Fibroblast of pulmonary artery (primary cell): ENCODE data around the gene CGRRF1.

Experiments
- DNase-seq: peaks from one replicate; pipeline ENCODE4 v3.0.0-alpha.2; 2010; ENCODE audit warnings: low read depth
- H3K4me3 ChIP-seq: replicated peaks from 2 replicates; pipeline ENCODE4 v1.5.1; 2011; ENCODE audit warnings: low read depth, mild to moderate bottlenecking, control low read depth, low read length, moderate library complexity
- TF ChIP-seq, protein P1 (sequence below): IDR thresholded peaks from 2 replicates; pipeline ENCODE4 v1.5.1; 2011; ENCODE audit warnings: mild to moderate bottlenecking, control low read depth, low read length, inconsistent platforms; ENCODE audit errors: missing control alignments

CGRRF1 gene

DNA sequence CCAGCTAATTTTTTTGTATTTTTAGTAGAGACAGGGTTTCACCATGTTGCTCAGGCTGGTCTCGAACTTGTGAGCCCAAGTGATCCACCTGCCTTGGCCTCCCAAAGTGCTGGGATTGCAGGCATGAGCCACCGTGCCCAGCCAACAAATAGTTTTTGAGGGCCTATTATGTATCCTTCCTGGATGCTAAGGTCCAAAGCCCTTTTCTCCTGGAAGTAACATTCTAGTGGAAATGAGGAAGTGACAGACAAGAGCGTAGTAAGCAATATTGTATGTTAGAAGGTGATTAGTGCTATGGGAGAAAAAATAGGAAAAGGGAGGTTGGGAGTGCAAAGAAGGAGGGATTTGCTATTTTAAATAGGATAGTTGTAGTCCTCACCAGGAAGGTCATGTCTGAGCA, 9.0 kb upstream of the CGRRF1 start:
- H3K4me3 ChIP-seq, result no peak overlapping the region
- TF ChIP-seq, protein P1, sequence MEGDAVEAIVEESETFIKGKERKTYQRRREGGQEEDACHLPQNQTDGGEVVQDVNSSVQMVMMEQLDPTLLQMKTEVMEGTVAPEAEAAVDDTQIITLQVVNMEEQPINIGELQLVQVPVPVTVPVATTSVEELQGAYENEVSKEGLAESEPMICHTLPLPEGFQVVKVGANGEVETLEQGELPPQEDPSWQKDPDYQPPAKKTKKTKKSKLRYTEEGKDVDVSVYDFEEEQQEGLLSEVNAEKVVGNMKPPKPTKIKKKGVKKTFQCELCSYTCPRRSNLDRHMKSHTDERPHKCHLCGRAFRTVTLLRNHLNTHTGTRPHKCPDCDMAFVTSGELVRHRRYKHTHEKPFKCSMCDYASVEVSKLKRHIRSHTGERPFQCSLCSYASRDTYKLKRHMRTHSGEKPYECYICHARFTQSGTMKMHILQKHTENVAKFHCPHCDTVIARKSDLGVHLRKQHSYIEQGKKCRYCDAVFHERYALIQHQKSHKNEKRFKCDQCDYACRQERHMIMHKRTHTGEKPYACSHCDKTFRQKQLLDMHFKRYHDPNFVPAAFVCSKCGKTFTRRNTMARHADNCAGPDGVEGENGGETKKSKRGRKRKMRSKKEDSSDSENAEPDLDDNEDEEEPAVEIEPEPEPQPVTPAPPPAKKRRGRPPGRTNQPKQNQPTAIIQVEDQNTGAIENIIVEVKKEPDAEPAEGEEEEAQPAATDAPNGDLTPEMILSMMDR, result no peak
- DNase-seq, result no peak

DNA sequence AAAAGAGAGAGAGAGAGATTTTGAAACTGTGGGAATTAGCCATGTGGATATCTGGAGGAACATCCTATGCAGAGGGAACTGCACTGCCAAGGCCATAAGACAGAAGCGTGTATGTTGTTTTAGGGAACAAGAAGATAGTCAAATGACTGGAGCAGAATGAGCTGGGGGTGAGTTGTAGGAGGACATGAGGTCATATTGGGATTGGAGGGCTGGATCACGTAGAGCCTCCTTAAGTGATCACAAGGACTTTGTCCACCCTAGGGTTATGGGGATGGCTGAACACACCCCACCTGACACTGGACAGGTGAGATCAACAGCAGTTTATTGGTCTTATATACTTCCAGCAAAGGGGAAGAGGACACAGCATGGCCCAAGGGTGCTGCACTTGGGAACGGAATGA, 8.2 kb upstream of the CGRRF1 start:
- H3K4me3 ChIP-seq, result no peak overlapping the region
- TF ChIP-seq, protein P1, result no peak
- DNase-seq, result no peak

DNA sequence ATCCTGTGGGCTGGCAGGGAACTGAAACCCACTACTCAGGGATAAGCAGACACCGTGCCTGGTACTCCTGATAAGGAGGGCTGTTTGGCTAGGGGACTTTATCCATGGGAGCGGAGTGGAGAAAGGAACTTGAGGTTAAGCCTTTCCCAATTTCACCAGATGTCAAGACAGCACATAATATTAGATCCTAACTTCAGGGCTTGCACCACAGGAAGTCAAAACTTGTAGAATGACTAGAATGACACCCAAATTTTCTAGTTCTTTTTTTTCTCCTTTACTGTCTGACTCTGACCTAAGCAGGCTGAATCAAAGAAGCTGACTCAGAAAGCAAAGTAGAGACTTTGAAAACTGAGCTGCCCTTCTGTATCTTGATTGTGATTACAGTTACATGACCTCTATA, 7.1 kb upstream of the CGRRF1 start:
- TF ChIP-seq, protein P1, result no peak
- DNase-seq, result no peak
- no peak overlapping the region for H3K4me3 ChIP-seq

DNA sequence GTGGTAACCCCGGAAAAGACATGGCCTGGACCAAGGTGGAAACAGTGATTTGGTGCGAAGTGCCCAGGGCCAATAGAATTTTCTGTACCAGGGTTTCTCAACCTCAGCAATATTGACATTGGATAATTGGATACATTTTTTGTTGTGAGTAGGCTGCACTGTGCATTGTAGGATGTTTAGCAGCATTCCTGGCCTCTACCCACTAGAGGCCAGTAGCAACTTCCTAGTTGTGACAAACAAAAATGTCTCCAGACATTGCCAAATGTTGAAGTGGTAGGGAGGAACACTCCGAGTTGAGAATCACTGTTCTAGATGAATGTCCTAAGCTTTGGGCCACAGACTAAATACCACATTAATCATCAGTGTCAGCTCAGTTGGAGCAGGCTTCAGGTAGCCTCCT, 6.2 kb upstream of the CGRRF1 start:
- DNase-seq, result peak; percentile 69
- H3K4me3 ChIP-seq, result no peak overlapping the region
- TF ChIP-seq, protein P1, result peak; percentile 63

DNA sequence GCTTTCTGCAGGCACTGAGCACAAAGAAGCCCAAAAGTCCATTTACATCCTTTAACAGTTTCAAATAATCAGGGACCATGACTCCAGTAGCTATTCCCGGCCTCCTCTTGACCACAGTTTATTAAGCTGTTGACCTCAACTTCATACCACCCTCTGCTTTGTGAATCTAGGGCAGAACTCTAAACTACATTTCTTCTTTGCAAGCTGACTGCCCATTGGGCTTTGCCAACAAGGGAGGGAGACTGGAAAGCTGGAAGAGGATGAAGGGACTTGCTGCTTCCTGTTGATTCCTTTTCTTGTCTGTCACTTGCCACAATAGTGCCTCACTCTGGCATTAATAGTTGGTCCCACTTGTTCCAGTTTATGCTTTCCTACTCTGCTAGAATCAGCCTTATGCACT, 2.7 kb downstream of the CGRRF1 start:
- TF ChIP-seq, protein P1, result no peak
- no peak overlapping the region for H3K4me3 ChIP-seq
- DNase-seq, result no peak

DNA sequence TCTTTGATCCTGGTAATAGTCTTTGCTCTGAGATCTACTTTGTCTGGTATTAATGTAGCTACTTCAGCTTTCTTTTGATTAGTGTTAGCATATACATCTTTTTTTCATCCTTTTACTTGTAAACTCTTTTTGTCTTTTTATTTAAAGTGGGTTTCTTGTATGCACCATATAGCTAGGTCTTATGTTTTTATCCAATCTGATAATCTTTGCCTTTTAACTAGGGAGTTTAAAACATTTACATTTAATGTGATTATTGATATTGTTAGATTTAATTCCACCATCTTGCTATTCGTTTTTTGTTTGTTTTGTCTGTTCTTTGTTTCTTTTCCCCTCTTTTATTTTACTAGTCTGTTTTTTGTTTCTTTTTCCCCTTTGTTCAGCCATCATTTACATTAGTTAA, 6.0 kb downstream of the CGRRF1 start:
- no peak for DNase-seq
- TF ChIP-seq, protein P1, result no peak
- no peak overlapping the region for H3K4me3 ChIP-seq

DNA sequence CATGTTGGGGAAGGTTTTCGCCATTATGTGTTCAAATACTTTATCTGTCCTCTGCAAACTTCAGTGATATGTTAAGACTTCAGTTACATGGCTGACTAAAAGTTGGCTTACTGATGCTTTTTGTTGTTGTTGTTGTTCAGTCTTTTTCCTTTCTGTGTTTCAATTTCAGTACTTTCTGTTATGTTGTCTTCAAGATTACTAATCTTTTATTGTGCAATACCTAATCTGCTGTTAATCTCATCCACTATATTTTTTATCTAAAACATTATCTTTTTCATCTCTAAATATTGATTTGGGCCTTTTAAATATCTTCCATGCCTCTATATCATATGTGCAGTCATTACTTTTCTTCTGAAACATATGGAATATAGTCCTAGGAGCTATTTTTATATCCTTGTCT, 7.0 kb downstream of the CGRRF1 start:
- TF ChIP-seq, protein P1, result no peak
- H3K4me3 ChIP-seq, result no peak overlapping the region
- DNase-seq, result no peak
